ENCODE data around the gene TBXA2R. TPM values are rescaled to one million over a fixed set of nuclear protein-coding genes. Genes with fewer than 3 reads are reported as not detected.

TBXA2R gene
- polyA plus RNA-seq, 1 donor (not counting 4 experiments of a cell fraction or from before 2014, with no cell fraction given) = not detected

GRCh38 chr19:3653081-3653795 is 46.6 kb upstream of the TBXA2R start:
- no peaks in the 10 kb centered on the region for H3K9me1 ChIP-seq (ENCODE audit: control insufficient read depth, extremely low read depth, insufficient read depth, low read length)
- no peak overlapping the region for H3K27ac ChIP-seq (ENCODE audit: control insufficient read depth, insufficient read depth, low read length)
- no peaks in the 10 kb centered on the region for H3K79me2 ChIP-seq (ENCODE audit: control insufficient read depth, insufficient read depth, low read length)
- DNase-seq (ENCODE audit: low read depth, low spot score) = no peak
- peaks cover 2% of the 10 kb centered on the region for H3K4me1 ChIP-seq (ENCODE audit: control insufficient read depth, extremely low read depth, insufficient read depth, low read length)
- H3K4me2 ChIP-seq (ENCODE audit: control insufficient read depth, extremely low read depth, insufficient read depth, low read depth, low read length) = no peak overlapping the region
- no peak for FAIRE-seq
- no peaks in the 10 kb centered on the region for H3K9me3 ChIP-seq (ENCODE audit: control insufficient read depth, low read depth, low read length)
- H3K36me3 ChIP-seq (ENCODE audit: control insufficient read depth in 2 of 2, extremely low read depth in 1 of 2, insufficient read depth in 2 of 2, low read length in 2 of 2) = peaks cover 0 to 27% of the 10 kb centered on the region in 2 experiments
- no peak overlapping the region for H2AFZ ChIP-seq (ENCODE audit: control insufficient read depth, low read length)
- H4K20me1 ChIP-seq (ENCODE audit: control insufficient read depth, extremely low read depth, insufficient read depth, low read length) = no peaks in the 10 kb centered on the region
- dilution Hi-C loops (cut with MboI; ENCODE audit: extremely low pct_ligation_motif_present, low sequenced_read_pairs) = no loop called here
- H3K27me3 ChIP-seq (ENCODE audit: control insufficient read depth, extremely low read depth, insufficient read depth, low read length) = no peaks in the 10 kb centered on the region
- H3K4me3 ChIP-seq (ENCODE audit: control insufficient read depth in 2 of 3, extremely low read depth in 1 of 3, insufficient read depth in 2 of 3, low read depth in 1 of 3, low read length in 3 of 3) = no peak overlapping the region
- TF ChIP-seq EZH2 (IDR thresholded peaks at IDR 0.05; ENCODE audit: low read length) (no peak), CTCF (optimal IDR thresholded peaks at IDR 0.05 in 1 of 3, IDR thresholded peaks at IDR 0.05 in 1 of 3, conservative IDR thresholded peaks at IDR 0.05 in 1 of 3; ENCODE audit: extremely low read depth in 1 of 3, insufficient read depth in 2 of 3, low read length in 3 of 3) (no peak)
- no peak overlapping the region for H3K9ac ChIP-seq (ENCODE audit: control insufficient read depth, extremely low read depth, insufficient read depth, low read length)

DNA sequence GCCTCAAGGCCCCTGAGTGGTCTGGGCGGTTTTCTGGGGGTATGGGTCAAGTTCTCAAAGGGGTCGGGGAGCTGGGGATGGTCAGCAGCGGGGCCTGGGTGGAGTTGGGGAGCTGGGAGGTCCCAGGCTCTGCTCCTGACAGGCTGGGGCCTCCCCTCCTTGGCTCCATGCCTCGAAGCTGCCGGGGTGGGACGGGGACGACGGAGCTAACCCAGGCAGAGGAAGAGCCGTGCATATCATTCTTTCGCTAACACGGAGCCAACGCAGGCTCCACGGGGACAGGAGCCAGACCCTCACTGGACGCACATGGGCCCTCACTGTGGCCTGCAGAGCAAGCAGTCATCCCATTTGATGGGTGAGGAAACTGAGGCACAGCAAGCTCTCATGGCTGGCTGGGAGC is 45.7 kb upstream of the TBXA2R start:
- dilution Hi-C loops (cut with MboI; ENCODE audit: extremely low pct_ligation_motif_present, low sequenced_read_pairs) = no loop called here
- no peak overlapping the region for H3K9ac ChIP-seq (ENCODE audit: control insufficient read depth, extremely low read depth, insufficient read depth, low read length)
- H3K79me2 ChIP-seq (ENCODE audit: control insufficient read depth, insufficient read depth, low read length) = no peaks in the 10 kb centered on the region
- DNase-seq (ENCODE audit: low read depth, low spot score) = no peak
- H3K27me3 ChIP-seq (ENCODE audit: control insufficient read depth, extremely low read depth, insufficient read depth, low read length) = no peaks in the 10 kb centered on the region
- H3K4me2 ChIP-seq (ENCODE audit: control insufficient read depth, extremely low read depth, insufficient read depth, low read depth, low read length) = no peak overlapping the region
- H4K20me1 ChIP-seq (ENCODE audit: control insufficient read depth, extremely low read depth, insufficient read depth, low read length) = no peaks in the 10 kb centered on the region
- no peak overlapping the region for H2AFZ ChIP-seq (ENCODE audit: control insufficient read depth, low read length)
- peaks cover 0 to 22% of the 10 kb centered on the region in 2 experiments for H3K36me3 ChIP-seq (ENCODE audit: control insufficient read depth in 2 of 2, extremely low read depth in 1 of 2, insufficient read depth in 2 of 2, low read length in 2 of 2)
- TF ChIP-seq CTCF (optimal IDR thresholded peaks at IDR 0.05 in 1 of 3, IDR thresholded peaks at IDR 0.05 in 1 of 3, conservative IDR thresholded peaks at IDR 0.05 in 1 of 3; ENCODE audit: extremely low read depth in 1 of 3, insufficient read depth in 2 of 3, low read length in 3 of 3) (no peak), EZH2 (IDR thresholded peaks at IDR 0.05; ENCODE audit: low read length) (no peak)
- no peaks in the 10 kb centered on the region for H3K9me3 ChIP-seq (ENCODE audit: control insufficient read depth, low read depth, low read length)
- H3K27ac ChIP-seq (ENCODE audit: control insufficient read depth, insufficient read depth, low read length) = no peak overlapping the region
- H3K4me3 ChIP-seq (ENCODE audit: control insufficient read depth in 2 of 3, extremely low read depth in 1 of 3, insufficient read depth in 2 of 3, low read depth in 1 of 3, low read length in 3 of 3) = no peak overlapping the region
- no peak for FAIRE-seq
- H3K9me1 ChIP-seq (ENCODE audit: control insufficient read depth, extremely low read depth, insufficient read depth, low read length) = no peaks in the 10 kb centered on the region
- H3K4me1 ChIP-seq (ENCODE audit: control insufficient read depth, extremely low read depth, insufficient read depth, low read length) = peaks cover 2% of the 10 kb centered on the region

All from keratinocyte (primary cell).